B cell (primary cell): ENCODE results near the gene SASH1. TPM values are rescaled to one million over a fixed set of nuclear protein-coding genes. Genes with fewer than 3 reads are reported as not detected.

ENCODE experiments used
- ATAC-seq: fragments of 200-7000 bp; cut with Tn5 transposase; one replicate; pipeline ENCODE4 v1.10.0; 2021; ENCODE audit warnings: low read depth, mild to moderate bottlenecking, moderate number of reproducible peaks, moderate library complexity
- CTCF ChIA-PET: fragments of 350-600 bp; sonication (Branson Sonifier 250); formaldehyde crosslinking; loops from one replicate; lab custom pipeline; 2021; ENCODE audit warnings: antibody characterized with exemption, inconsistent platforms; lab: Charles Lee
- POLR2A ChIA-PET: fragments of 350-600 bp; sonication (Branson Sonifier 250); formaldehyde crosslinking; loops from one replicate; lab custom pipeline; 2021; ENCODE audit warnings: antibody characterized with exemption; lab: Charles Lee
- DNase-seq: peaks from one replicate; pipeline ENCODE4 v3.0.0; 2013
- H2AFZ ChIP-seq: 2 replicates; pipeline ENCODE4 v1.6.1; 2012; ENCODE audit warnings: mild to moderate bottlenecking, low read depth, low read length; ENCODE audit not compliant: insufficient read depth, poor library complexity, severe bottlenecking
- H3K27ac ChIP-seq, 2 donors: 1 replicate in 1 of 2; 2 replicates in 1 of 2; pipeline ENCODE4 v1.5.1; 2012 to 2013; ENCODE audit warnings: low read length in 2 of 2, mild to moderate bottlenecking in 2 of 2, moderate library complexity in 1 of 2
- H3K27me3 ChIP-seq, 4 experiments: fragments of 200-600 bp in 1 of 4; sonication (generic) in 1 of 4; replicated peaks in 1 of 4; 1 replicate in 2 of 4; 2 replicates in 2 of 4; pipeline versions ENCODE4 v1.6.1 to v1.7.0; 2013 to 2016; ENCODE audit warnings: low read length in 3 of 4, mild to moderate bottlenecking in 2 of 4, mixed read lengths in 1 of 4, moderate library complexity in 1 of 4; ENCODE audit not compliant: insufficient read depth in 4 of 4, control insufficient read depth in 3 of 4; ENCODE audit errors: control extremely low read depth in 1 of 4
- H3K36me3 ChIP-seq, 2 experiments: replicated peaks in 1 of 2; 1 replicate in 1 of 2; 2 replicates in 1 of 2; pipeline versions ENCODE4 v1.6.1 to v1.7.1; 2013; ENCODE audit warnings: low read length in 1 of 2; ENCODE audit not compliant: insufficient read depth in 2 of 2, control insufficient read depth in 1 of 2; ENCODE audit errors: control extremely low read depth in 1 of 2, extremely low read depth in 1 of 2
- H3K4me1 ChIP-seq, 2 donors: fragments of 200-600 bp in 1 of 2; sonication (generic) in 1 of 2; 1 replicate in 1 of 2; 2 replicates in 1 of 2; pipeline versions ENCODE4 v1.5.1 to v1.6.1; 2013 to 2017; ENCODE audit warnings: low read length in 2 of 2; ENCODE audit not compliant: control insufficient read depth in 2 of 2, insufficient read depth in 2 of 2
- H3K4me2 ChIP-seq: replicated peaks from 2 replicates; pipeline ENCODE3; 2012; ENCODE audit warnings: mild to moderate bottlenecking, low read depth, low read length; ENCODE audit not compliant: poor library complexity, severe bottlenecking
- H3K4me3 ChIP-seq, 5 experiments: fragments of 200-600 bp in 1 of 5; sonication (generic) in 1 of 5; 1 replicate in 3 of 5; 2 replicates in 2 of 5; pipeline versions ENCODE4 v1.5.1 to v1.7.0; 2011 to 2016; ENCODE audit warnings: low read length in 4 of 5, mild to moderate bottlenecking in 4 of 5, low read depth in 2 of 5, control low read depth in 1 of 5, moderate library complexity in 1 of 5; ENCODE audit not compliant: insufficient read depth in 1 of 5; ENCODE audit errors: control extremely low read depth in 1 of 5, extremely low read depth in 1 of 5
- H3K79me2 ChIP-seq: fragments of 200-600 bp; sonication (generic); one replicate; pipeline ENCODE4 v1.6.0; 2016; ENCODE audit warnings: low read length; ENCODE audit not compliant: control insufficient read depth, insufficient read depth
- H3K9ac ChIP-seq: fragments of 200-600 bp; sonication (generic); 2 replicates; pipeline ENCODE4 v1.6.1; 2017; ENCODE audit warnings: mild to moderate bottlenecking, low read length, moderate library complexity
- H3K9me3 ChIP-seq, 3 donors: one replicate each; pipeline versions ENCODE4 v1.6.1 to v1.7.1; 2013; ENCODE audit warnings: low read length in 2 of 3; ENCODE audit not compliant: control insufficient read depth in 2 of 3, insufficient read depth in 1 of 3; ENCODE audit errors: control extremely low read depth in 1 of 3
- H4K20me1 ChIP-seq: 2 replicates; pipeline ENCODE4 v1.6.0; 2012; ENCODE audit warnings: mild to moderate bottlenecking, low read length; ENCODE audit not compliant: insufficient read depth, control insufficient read depth, poor library complexity, severe bottlenecking
- H3K27ac Mint-ChIP-seq: one replicate; pipeline ENCODE4 v1.8.0; 2021; ENCODE audit warnings: mixed read lengths
- H3K27me3 Mint-ChIP-seq: one replicate; pipeline ENCODE4 v1.8.0; 2021; ENCODE audit warnings: mixed read lengths
- H3K4me1 Mint-ChIP-seq: one replicate; pipeline ENCODE4 v1.8.0; 2021; ENCODE audit warnings: mixed read lengths
- H3K4me3 Mint-ChIP-seq: one replicate; pipeline ENCODE4 v1.8.0; 2021; ENCODE audit warnings: mixed read lengths
- H3K9me3 Mint-ChIP-seq: one replicate; pipeline ENCODE4 v1.8.0; 2022; ENCODE audit warnings: mixed read lengths; ENCODE audit not compliant: insufficient read depth
- EZH2 ChIP-seq: IDR thresholded peaks from 2 replicates; pipeline ENCODE4 v1.6.1; 2012; ENCODE audit warnings: borderline replicate concordance, low read depth, mild to moderate bottlenecking, moderate library complexity, low read length; ENCODE audit not compliant: insufficient read depth, poor library complexity, severe bottlenecking
- WGBS: methylation state at CpG from one replicate; pipeline ENCODE4 v1.1.5; 2013; ENCODE audit warnings: missing lambda C conversion rate; ENCODE audit not compliant: insufficient coverage; 5-methylcytosine and 5-hydroxymethylcytosine counted together
- intact Hi-C: fragments of 100-400 bp; cut with micrococcal nuclease; formaldehyde crosslinking; loops from one replicate; pipeline ENCODE4 v1.10.0; 2022
- polyA plus RNA-seq: library from polyadenylated mRNA; depleted of rRNA; stranded (reverse); fragments of >200 nt; gene quantifications from 2 replicates; pipeline ENCODE4 v1.2.3, GENCODE V29; 2012
- total RNA-seq, 2 donors: library from RNA; stranded (reverse); fragments of 120-200 nt in 1 of 2; gene quantifications; 1 replicate in 1 of 2; 2 replicates in 1 of 2; pipeline versions ENCODE4 v1.2.3 to v1.2.4, GENCODE V29; 2013 to 2022
- TF ChIP-seq, protein P1 (sequence below): fragments of 200-600 bp; IDR thresholded peaks from one replicate; pipeline ENCODE4 v1.8.0; 2022; ENCODE audit warnings: antibody characterized with exemption, mild to moderate bottlenecking

Gene SASH1
- total and polyA plus RNA-seq, 2 donors (not counting 1 experiment from before 2014, with no cell fraction given), result 0.01 to 0.07 TPM

GRCh38 chr6:148431413-148431812 is 88.8 kb downstream of the SASH1 start:
- ATAC-seq (no peak), DNase-seq (no peak)
- H3K27ac ChIP-seq, result no peak overlapping the region
- no peaks in the 10 kb centered on the region for H3K4me1 ChIP-seq
- H3K9me3 Mint-ChIP-seq, result no peaks in the 10 kb centered on the region
- H3K27ac Mint-ChIP-seq, result no peak overlapping the region
- no peaks in the 10 kb centered on the region for H3K4me1 Mint-ChIP-seq
- peaks cover 15% of the 10 kb centered on the region for H3K27me3 Mint-ChIP-seq
- WGBS, result 91% methylated on average over 6 of the region's 6 CpGs
- H3K27me3 ChIP-seq, result no peaks in the 10 kb centered on the region
- no peak overlapping the region for H3K4me3 ChIP-seq
- no peaks in the 10 kb centered on the region for H4K20me1 ChIP-seq
- H3K4me2 ChIP-seq, result no peak overlapping the region
- ChIA-PET CTCF (no interaction called here), POLR2A (no interaction called here)
- no peak for TF ChIP-seq EZH2
- TF ChIP-seq, protein P1, sequence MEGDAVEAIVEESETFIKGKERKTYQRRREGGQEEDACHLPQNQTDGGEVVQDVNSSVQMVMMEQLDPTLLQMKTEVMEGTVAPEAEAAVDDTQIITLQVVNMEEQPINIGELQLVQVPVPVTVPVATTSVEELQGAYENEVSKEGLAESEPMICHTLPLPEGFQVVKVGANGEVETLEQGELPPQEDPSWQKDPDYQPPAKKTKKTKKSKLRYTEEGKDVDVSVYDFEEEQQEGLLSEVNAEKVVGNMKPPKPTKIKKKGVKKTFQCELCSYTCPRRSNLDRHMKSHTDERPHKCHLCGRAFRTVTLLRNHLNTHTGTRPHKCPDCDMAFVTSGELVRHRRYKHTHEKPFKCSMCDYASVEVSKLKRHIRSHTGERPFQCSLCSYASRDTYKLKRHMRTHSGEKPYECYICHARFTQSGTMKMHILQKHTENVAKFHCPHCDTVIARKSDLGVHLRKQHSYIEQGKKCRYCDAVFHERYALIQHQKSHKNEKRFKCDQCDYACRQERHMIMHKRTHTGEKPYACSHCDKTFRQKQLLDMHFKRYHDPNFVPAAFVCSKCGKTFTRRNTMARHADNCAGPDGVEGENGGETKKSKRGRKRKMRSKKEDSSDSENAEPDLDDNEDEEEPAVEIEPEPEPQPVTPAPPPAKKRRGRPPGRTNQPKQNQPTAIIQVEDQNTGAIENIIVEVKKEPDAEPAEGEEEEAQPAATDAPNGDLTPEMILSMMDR, result no peak
- peaks cover 0 to 2% (median 0%) of the 10 kb centered on the region in 3 donors for H3K9me3 ChIP-seq
- H2AFZ ChIP-seq, result no peak overlapping the region
- no peak overlapping the region for H3K9ac ChIP-seq
- intact Hi-C loops, result no loop called here
- H3K79me2 ChIP-seq, result no peaks in the 10 kb centered on the region
- H3K36me3 ChIP-seq, result no peaks in the 10 kb centered on the region
- H3K4me3 Mint-ChIP-seq, result no peak overlapping the region

DNA sequence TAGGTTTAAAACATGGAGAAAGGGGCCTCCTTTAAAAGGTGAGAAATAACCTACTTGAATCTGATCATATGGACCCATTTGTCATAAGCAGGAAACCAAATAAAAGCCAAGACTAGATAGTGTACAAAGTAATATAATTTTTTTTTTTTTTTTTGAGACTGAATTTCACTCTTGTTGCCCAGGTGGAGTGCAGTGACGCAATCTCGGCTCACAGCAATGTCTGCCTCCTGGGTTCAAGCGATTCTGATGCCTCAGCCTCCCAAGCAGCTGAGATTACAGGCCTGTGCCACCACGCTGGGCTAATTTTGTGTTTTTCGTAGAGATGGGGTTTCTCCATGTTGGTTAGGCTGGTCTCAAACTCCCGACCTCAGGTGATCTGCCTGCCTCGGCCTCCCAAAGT is 89.2 kb downstream of the SASH1 start:
- H3K9me3 Mint-ChIP-seq, result no peaks in the 10 kb centered on the region
- no peak overlapping the region for H3K4me2 ChIP-seq
- peaks cover 0 to 2% (median 0%) of the 10 kb centered on the region in 3 donors for H3K9me3 ChIP-seq
- H3K79me2 ChIP-seq, result no peaks in the 10 kb centered on the region
- intact Hi-C loops, result no loop called here
- no peaks in the 10 kb centered on the region for H4K20me1 ChIP-seq
- H3K4me1 ChIP-seq, result no peaks in the 10 kb centered on the region
- H3K27me3 ChIP-seq, result no peaks in the 10 kb centered on the region
- no peak overlapping the region for H3K4me3 Mint-ChIP-seq
- no peak overlapping the region for H3K27ac ChIP-seq
- H3K9ac ChIP-seq, result no peak overlapping the region
- POLR2A ChIA-PET, result no interaction called here
- 82% methylated on average over 5 of the region's 7 CpGs for WGBS
- TF ChIP-seq, protein P1, result no peak
- TF ChIP-seq EZH2, result no peak
- peaks cover 17% of the 10 kb centered on the region for H3K27me3 Mint-ChIP-seq
- CTCF ChIA-PET, result no interaction called here
- H3K4me1 Mint-ChIP-seq, result no peaks in the 10 kb centered on the region
- no peaks in the 10 kb centered on the region for H3K36me3 ChIP-seq
- DNase-seq (no peak), ATAC-seq (no peak)
- H2AFZ ChIP-seq, result no peak overlapping the region
- no peak overlapping the region for H3K27ac Mint-ChIP-seq
- no peak overlapping the region for H3K4me3 ChIP-seq
